ENCODE data around the gene SNAPC1.

Gene SNAPC1

GRCh38 chr14:61766151-61766550 lies 3.9 kb downstream of the SNAPC1 start:
- no peak overlapping the region for H3K9ac ChIP-seq (ENCODE audit: insufficient read length)
- no peak overlapping the region for H3K27ac ChIP-seq
- peaks cover 43% of the 10 kb centered on the region for H3K36me3 ChIP-seq (ENCODE audit: insufficient read depth, low read length)

GRCh38 chr14:61768240-61768639 lies 6.0 kb downstream of the SNAPC1 start:
- Histone ChIP-seq H3K4me3 (no peak overlapping the region), H3K9me3 (ENCODE audit: low read depth, low read length) (no peaks in the 10 kb centered on the region), H3K9ac (ENCODE audit: insufficient read length) (peak overlapping the region; percentile 20), H3K27ac (no peak overlapping the region), H3K36me3 (ENCODE audit: insufficient read depth, low read length) (peaks cover 60% of the 10 kb centered on the region)
- TF ChIP-seq POLR2AphosphoS5 (IDR thresholded peaks at IDR 0.05; ENCODE audit: borderline replicate concordance, low read depth, low read length) (no peak), FOXP2 (optimal IDR thresholded peaks at IDR 0.05; ENCODE audit: control extremely low read depth, extremely low read length, insufficient read depth) (no peak), EZH2 (IDR thresholded peaks at IDR 0.05) (no peak)
- no peak for DNase-seq (ENCODE audit: low read depth, low spot score)

More at GRCh38 chr14:61766151-61766550, 3.9 kb downstream of the SNAPC1 start:
- no peak for DNase-seq (ENCODE audit: low read depth, low spot score)
- no peak for TF ChIP-seq POLR2AphosphoS5 (IDR thresholded peaks at IDR 0.05; ENCODE audit: borderline replicate concordance, low read depth, low read length)
- no peak for TF ChIP-seq FOXP2 (optimal IDR thresholded peaks at IDR 0.05; ENCODE audit: control extremely low read depth, extremely low read length, insufficient read depth)
- no peak for TF ChIP-seq EZH2 (IDR thresholded peaks at IDR 0.05)
- H3K9me3 ChIP-seq (ENCODE audit: low read depth, low read length): no peaks in the 10 kb centered on the region
- H3K4me3 ChIP-seq: no peak overlapping the region

GRCh38 chr14:61769893-61770292 lies 7.7 kb downstream of the SNAPC1 start:
- H3K9ac ChIP-seq (ENCODE audit: insufficient read length): no peak overlapping the region
- TF ChIP-seq FOXP2 (optimal IDR thresholded peaks at IDR 0.05; ENCODE audit: control extremely low read depth, extremely low read length, insufficient read depth) (no peak), POLR2AphosphoS5 (IDR thresholded peaks at IDR 0.05; ENCODE audit: borderline replicate concordance, low read depth, low read length) (no peak), EZH2 (IDR thresholded peaks at IDR 0.05) (no peak)
- DNase-seq (ENCODE audit: low read depth, low spot score): no peak
- H3K9me3 ChIP-seq (ENCODE audit: low read depth, low read length): no peaks in the 10 kb centered on the region
- H3K4me3 ChIP-seq: no peak overlapping the region
- peaks cover 66% of the 10 kb centered on the region for H3K36me3 ChIP-seq (ENCODE audit: insufficient read depth, low read length)
- H3K27ac ChIP-seq: no peak overlapping the region

GRCh38 chr14:61774861-61775260 lies 12.6 kb downstream of the SNAPC1 start:
- no peak for DNase-seq (ENCODE audit: low read depth, low spot score)
- H3K9me3 ChIP-seq (ENCODE audit: low read depth, low read length): no peaks in the 10 kb centered on the region
- no peak overlapping the region for H3K9ac ChIP-seq (ENCODE audit: insufficient read length)
- H3K4me3 ChIP-seq: no peak overlapping the region
- peaks cover 78% of the 10 kb centered on the region for H3K36me3 ChIP-seq (ENCODE audit: insufficient read depth, low read length)
- TF ChIP-seq EZH2 (IDR thresholded peaks at IDR 0.05): no peak
- TF ChIP-seq FOXP2 (optimal IDR thresholded peaks at IDR 0.05; ENCODE audit: control extremely low read depth, extremely low read length, insufficient read depth): no peak
- H3K27ac ChIP-seq: no peak overlapping the region

- no peaks in the 10 kb centered on the region for H3K9me3 ChIP-seq (ENCODE audit: low read depth, low read length)
- H3K36me3 ChIP-seq (ENCODE audit: insufficient read depth, low read length): peaks cover 90% of the 10 kb centered on the region
- H3K9ac ChIP-seq (ENCODE audit: insufficient read length): no peak overlapping the region
These were observed 17.9 kb downstream of the SNAPC1 start for GRCh38 chr14:61780125-61780524.

GRCh38 chr14:61797309-61797708 lies 35.1 kb downstream of the SNAPC1 start:
- TF ChIP-seq POLR2AphosphoS5 (IDR thresholded peaks at IDR 0.05; ENCODE audit: borderline replicate concordance, low read depth, low read length) (no peak), FOXP2 (optimal IDR thresholded peaks at IDR 0.05; ENCODE audit: control extremely low read depth, extremely low read length, insufficient read depth) (no peak), EZH2 (IDR thresholded peaks at IDR 0.05) (no peak)
- peaks cover 11% of the 10 kb centered on the region for H3K36me3 ChIP-seq (ENCODE audit: insufficient read depth, low read length)

More at GRCh38 chr14:61780125-61780524, 17.9 kb downstream of the SNAPC1 start:
- Histone ChIP-seq H3K4me3 (no peak overlapping the region), H3K27ac (no peak overlapping the region)
- DNase-seq (ENCODE audit: low read depth, low spot score): no peak
- no peak for TF ChIP-seq FOXP2 (optimal IDR thresholded peaks at IDR 0.05; ENCODE audit: control extremely low read depth, extremely low read length, insufficient read depth)
- TF ChIP-seq POLR2AphosphoS5 (IDR thresholded peaks at IDR 0.05; ENCODE audit: borderline replicate concordance, low read depth, low read length): no peak
- no peak for TF ChIP-seq EZH2 (IDR thresholded peaks at IDR 0.05)

GRCh38 chr14:61802010-61802568 lies 39.9 kb downstream of the SNAPC1 start:
- no peak for TF ChIP-seq POLR2AphosphoS5 (IDR thresholded peaks at IDR 0.05; ENCODE audit: borderline replicate concordance, low read depth, low read length)
- no peak for TF ChIP-seq EZH2 (IDR thresholded peaks at IDR 0.05)
- no peak for TF ChIP-seq FOXP2 (optimal IDR thresholded peaks at IDR 0.05; ENCODE audit: control extremely low read depth, extremely low read length, insufficient read depth)
- Histone ChIP-seq H3K4me3 (no peak overlapping the region), H3K9ac (ENCODE audit: insufficient read length) (no peak overlapping the region), H3K36me3 (ENCODE audit: insufficient read depth, low read length) (no peaks in the 10 kb centered on the region), H3K9me3 (ENCODE audit: low read depth, low read length) (no peaks in the 10 kb centered on the region), H3K27ac (no peak overlapping the region)
- no peak for DNase-seq (ENCODE audit: low read depth, low spot score)

More at GRCh38 chr14:61797309-61797708, 35.1 kb downstream of the SNAPC1 start:
- Histone ChIP-seq H3K4me3 (no peak overlapping the region), H3K9ac (ENCODE audit: insufficient read length) (no peak overlapping the region), H3K9me3 (ENCODE audit: low read depth, low read length) (no peaks in the 10 kb centered on the region), H3K27ac (no peak overlapping the region)
- DNase-seq (ENCODE audit: low read depth, low spot score): no peak

- Histone ChIP-seq H3K9me3 (ENCODE audit: low read depth, low read length) (no peaks in the 10 kb centered on the region), H3K9ac (ENCODE audit: insufficient read length) (no peak overlapping the region), H3K36me3 (ENCODE audit: insufficient read depth, low read length) (no peaks in the 10 kb centered on the region), H3K27ac (no peak overlapping the region), H3K4me3 (no peak overlapping the region)
- TF ChIP-seq POLR2AphosphoS5 (IDR thresholded peaks at IDR 0.05; ENCODE audit: borderline replicate concordance, low read depth, low read length) (no peak), EZH2 (IDR thresholded peaks at IDR 0.05) (no peak), FOXP2 (optimal IDR thresholded peaks at IDR 0.05; ENCODE audit: control extremely low read depth, extremely low read length, insufficient read depth) (no peak)
- no peak for DNase-seq (ENCODE audit: low read depth, low spot score)
These were observed 41.5 kb downstream of the SNAPC1 start for GRCh38 chr14:61803755-61804154.

- H3K9me3 ChIP-seq (ENCODE audit: low read depth, low read length): no peaks in the 10 kb centered on the region
- H3K27ac ChIP-seq: no peak overlapping the region
- TF ChIP-seq POLR2AphosphoS5 (IDR thresholded peaks at IDR 0.05; ENCODE audit: borderline replicate concordance, low read depth, low read length) (no peak), FOXP2 (optimal IDR thresholded peaks at IDR 0.05; ENCODE audit: control extremely low read depth, extremely low read length, insufficient read depth) (no peak), EZH2 (IDR thresholded peaks at IDR 0.05) (no peak)
- no peak overlapping the region for H3K9ac ChIP-seq (ENCODE audit: insufficient read length)
- DNase-seq (ENCODE audit: low read depth, low spot score): no peak
- H3K36me3 ChIP-seq (ENCODE audit: insufficient read depth, low read length): no peaks in the 10 kb centered on the region
- no peak overlapping the region for H3K4me3 ChIP-seq
These were observed 43.2 kb downstream of the SNAPC1 start for GRCh38 chr14:61805451-61805850.
